HG03097 (cell line): ENCODE measurements around the gene MAPK8IP3.

ENCODE experiments used
- ATAC-seq: cut with Tn5 transposase; IDR thresholded peaks from one replicate; pipeline ENCODE4 v1.9.1; 2021; ENCODE audit not compliant: unreplicated experiment, low FRiP score

MAPK8IP3 gene

GRCh38 chr16:1780677-1781072, 74.7 kb downstream of the MAPK8IP3 start:
- no peak for ATAC-seq

GRCh38 chr16:1781254-1781653, 75.3 kb downstream of the MAPK8IP3 start:
- no peak for ATAC-seq

GRCh38 chr16:1781758-1782407, 75.9 kb downstream of the MAPK8IP3 start:
- peak; percentile 12 for ATAC-seq

GRCh38 chr16:1782408-1783264, 76.6 kb downstream of the MAPK8IP3 start, which contains the start of the genes NUBP2 and SPSB3:
TSS of gene NUBP2 (plus strand) at chr16:1782960. CDS start at chr16:1783021, 61 bp downstream.
TSS of gene SPSB3 (minus strand) at chr16:1782571. CDS start at chr16:1781483, 1,088 bp downstream.
- ATAC-seq: peak; percentile 79

- no peak for ATAC-seq
Observed at GRCh38 chr16:1784977-1785845, 79.2 kb downstream of the MAPK8IP3 start.

GRCh38 chr16:1785846-1786170, 79.8 kb downstream of the MAPK8IP3 start:
- ATAC-seq: no peak

GRCh38 chr16:1786242-1787055, 80.5 kb downstream of the MAPK8IP3 start:
- ATAC-seq: no peak

GRCh38 chr16:1787056-1787321, 81.0 kb downstream of the MAPK8IP3 start:
- ATAC-seq: no peak

- no peak for ATAC-seq
Observed at GRCh38 chr16:1787322-1788094, 81.5 kb downstream of the MAPK8IP3 start.

- no peak for ATAC-seq
Observed at GRCh38 chr16:1788095-1788707, 82.2 kb downstream of the MAPK8IP3 start.

GRCh38 chr16:1788708-1789100, 82.7 kb downstream of the MAPK8IP3 start:
- no peak for ATAC-seq

- no peak for ATAC-seq
Observed at GRCh38 chr16:1789643-1790045, 83.6 kb downstream of the MAPK8IP3 start.

GRCh38 chr16:1790261-1790610, 84.2 kb downstream of the MAPK8IP3 start:
- no peak for ATAC-seq

- ATAC-seq: no peak
Observed at GRCh38 chr16:1790611-1791255, 84.7 kb downstream of the MAPK8IP3 start.

- ATAC-seq: no peak
Observed at GRCh38 chr16:1791256-1791942, 85.4 kb downstream of the MAPK8IP3 start.

- no peak for ATAC-seq
Observed at GRCh38 chr16:1791943-1792812, 86.2 kb downstream of the MAPK8IP3 start.

- ATAC-seq: no peak
Observed at GRCh38 chr16:1792836-1793577, 87.0 kb downstream of the MAPK8IP3 start.
